ENCODE measurements around the gene PSMB9.
A peak's percentile ranks its signal among the peaks of the same experiment; 100 is the strongest.
"Not testable (repeated sequence)": the region's sequence is repeated elsewhere in the genome, so short reads cannot be mapped to it uniquely, and the experiment has no call there.

PSMB9 gene

GRCh38 chr6:32853541-32854375 is at the start of gene PSMB9, which contains the start of gene TAP1:
TSS of gene PSMB9 (plus strand) at chr6:32854192. CDS start at chr6:32854230, 38 bp downstream.
TSS of gene TAP1 (minus strand) at chr6:32853704. CDS start at chr6:32853636, 68 bp downstream.
- DNase-seq: peak; percentile 97

GRCh38 chr6:32805404-32805803 is 48.6 kb upstream of the PSMB9 start:
- DNase-seq: not testable (repeated sequence)

- no peak for DNase-seq
Observed at GRCh38 chr6:32807020-32807580, 46.9 kb upstream of the PSMB9 start.

GRCh38 chr6:32809171-32809570 is 44.8 kb upstream of the PSMB9 start:
- DNase-seq: no peak

- no peak for DNase-seq
Observed at GRCh38 chr6:32814145-32814544, 39.8 kb upstream of the PSMB9 start.

GRCh38 chr6:32815115-32815514 is 38.9 kb upstream of the PSMB9 start:
- no peak for DNase-seq

- no peak for DNase-seq
Observed at GRCh38 chr6:32815996-32816395, 38.0 kb upstream of the PSMB9 start.

GRCh38 chr6:32816746-32817204 is 37.2 kb upstream of the PSMB9 start, which contains the start of gene HLA-DOB:
TSS of gene HLA-DOB (minus strand) at chr6:32817002. CDS start at chr6:32816951, 51 bp downstream.
- DNase-seq: no peak

- DNase-seq: no peak
Observed at GRCh38 chr6:32818867-32819266, 35.1 kb upstream of the PSMB9 start.

GRCh38 chr6:32819729-32820128 is 34.3 kb upstream of the PSMB9 start:
- DNase-seq: no peak

GRCh38 chr6:32825966-32826365 is 28.0 kb upstream of the PSMB9 start:
- no peak for DNase-seq

GRCh38 chr6:32827025-32827424 is 27.0 kb upstream of the PSMB9 start:
- DNase-seq: no peak

- DNase-seq: no peak
Observed at GRCh38 chr6:32829495-32829894, 24.5 kb upstream of the PSMB9 start.

GRCh38 chr6:32830017-32830416 is 24.0 kb upstream of the PSMB9 start:
- DNase-seq: no peak

- DNase-seq: no peak
Observed at GRCh38 chr6:32830936-32831335, 23.1 kb upstream of the PSMB9 start.

GRCh38 chr6:32832535-32832934 is 21.5 kb upstream of the PSMB9 start:
- DNase-seq: no peak

- DNase-seq: no peak
Observed at GRCh38 chr6:32833664-32834063, 20.3 kb upstream of the PSMB9 start.

- DNase-seq: no peak
Observed at GRCh38 chr6:32835167-32835893, 18.7 kb upstream of the PSMB9 start.

- DNase-seq: no peak
Observed at GRCh38 chr6:32836873-32837272, 17.1 kb upstream of the PSMB9 start.

GRCh38 chr6:32837651-32838113 is 16.3 kb upstream of the PSMB9 start:
- no peak for DNase-seq

- DNase-seq: peak; percentile 95
Observed at GRCh38 chr6:32838114-32838958, 15.7 kb upstream of the PSMB9 start, which contains the start of gene TAP2. TSS of gene TAP2 (minus strand) at chr6:32838739. CDS start at chr6:32838233, 506 bp downstream.

- DNase-seq: no peak
Observed at GRCh38 chr6:32839356-32839755, 14.6 kb upstream of the PSMB9 start.

Measured in CD4-positive, alpha-beta T cell treated with Interferon gamma for 1 hour (primary cell).